ENCODE measurements around the gene ADAMTS15. TPM values are rescaled to one million over a fixed set of nuclear protein-coding genes. Genes with fewer than 3 reads are reported as not detected.
A peak's percentile ranks its signal among the peaks of the same experiment; 100 is the strongest.

Gene ADAMTS15
- total and polyA plus RNA-seq, 2 donors (not counting 3 experiments of a cell fraction or from before 2014, with no cell fraction given): 0.08 TPM; not detected in 1

DNA sequence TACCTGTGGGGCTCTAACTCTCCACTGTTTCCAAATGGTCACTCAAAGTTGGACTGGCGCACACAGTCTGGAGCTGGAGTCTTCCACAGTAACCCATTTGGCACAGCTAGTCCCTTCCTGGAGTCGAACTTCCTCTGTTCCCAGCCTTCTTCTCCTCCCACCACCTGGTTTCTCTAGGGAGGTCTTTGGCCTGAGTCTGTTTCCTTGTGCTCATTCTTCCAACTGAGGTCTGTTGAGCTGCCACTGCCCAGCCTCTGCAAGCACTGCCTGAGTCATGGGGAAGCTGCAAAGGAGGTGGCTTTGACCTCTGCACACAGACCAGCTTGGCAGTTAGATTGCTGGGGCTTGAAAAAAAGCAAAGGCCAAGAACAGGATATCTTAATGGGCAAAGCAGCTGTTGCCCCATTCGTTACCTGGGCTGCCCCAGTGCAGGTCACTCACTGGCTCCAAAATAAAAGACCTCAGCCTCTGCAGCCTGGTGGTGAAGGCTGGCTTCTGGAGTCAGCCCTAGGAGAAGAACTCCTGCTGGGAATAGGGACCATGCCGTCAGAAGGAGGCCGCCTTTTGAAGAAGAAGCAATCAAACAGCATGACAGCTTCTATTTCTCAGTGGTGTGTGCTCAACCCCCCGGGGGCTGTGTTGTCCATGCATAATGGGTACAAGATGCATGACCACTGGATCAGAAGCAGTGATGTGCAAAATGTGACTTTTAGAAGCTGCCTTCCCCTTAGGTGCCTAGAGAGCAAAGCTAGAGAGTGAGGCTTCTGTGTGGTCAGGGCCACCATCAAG is 3.0 kb downstream of the ADAMTS15 start:
- no peak overlapping the region for H2AFZ ChIP-seq (ENCODE audit: low read depth, low read length)
- peaks cover 27 to 34% of the 10 kb centered on the region in 2 experiments for H3K27me3 ChIP-seq (ENCODE audit: control insufficient read depth in 2 of 2, insufficient read depth in 2 of 2, low read length in 2 of 2)
- POLR2A ChIA-PET: no interaction called here
- no peaks in the 10 kb centered on the region for H3K9me1 ChIP-seq (replicated peaks; ENCODE audit: control insufficient read depth, extremely low read depth, insufficient read depth, low read length)
- H3K79me2 ChIP-seq (ENCODE audit: control insufficient read depth, insufficient read depth, low read length): no peaks in the 10 kb centered on the region
- dilution Hi-C loops (cut with MboI; ENCODE audit: extremely low pct_ligation_motif_present, low sequenced_read_pairs) (no loop called here), intact Hi-C loops (cut with micrococcal nuclease) (loop anchor here (5.0 kb wide), 1 partner anchor 181 kb away; no protein-coding TSS in a partner anchor)
- H3K36me3 ChIP-seq (ENCODE audit: control insufficient read depth in 2 of 2, extremely low read depth in 1 of 2, insufficient read depth in 2 of 2, low read length in 2 of 2): no peaks in the 10 kb centered on the region
- no peaks in the 10 kb centered on the region for H3K9me3 ChIP-seq (replicated peaks; ENCODE audit: control insufficient read depth, insufficient read depth, low read length)
- DNase-seq (ENCODE audit: low read depth, low spot score): no peak
- no peaks in the 10 kb centered on the region for H4K20me1 ChIP-seq (replicated peaks; ENCODE audit: control insufficient read depth, extremely low read depth, insufficient read depth, low read length)
- H3K9ac ChIP-seq (replicated peaks; ENCODE audit: extremely low read depth, insufficient read depth, low read length): no peak overlapping the region
- no peak overlapping the region for H3K27ac ChIP-seq (ENCODE audit: insufficient read depth, low read depth, low read length)
- H3K4me2 ChIP-seq (ENCODE audit: insufficient read depth, low read length): no peak overlapping the region
- TF ChIP-seq, protein P1, sequence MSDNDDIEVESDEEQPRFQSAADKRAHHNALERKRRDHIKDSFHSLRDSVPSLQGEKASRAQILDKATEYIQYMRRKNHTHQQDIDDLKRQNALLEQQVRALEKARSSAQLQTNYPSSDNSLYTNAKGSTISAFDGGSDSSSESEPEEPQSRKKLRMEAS (IDR thresholded peaks at IDR 0.05; ENCODE audit: insufficient read depth, insufficient read length): no peak
- no peak for TF ChIP-seq GATA2 (IDR thresholded peaks at IDR 0.05; ENCODE audit: insufficient read depth, insufficient read length, low read depth, low read length)
- peak; percentile 8 for TF ChIP-seq FOS (IDR thresholded peaks at IDR 0.05; ENCODE audit: borderline replicate concordance, insufficient read depth, low read length)
- no peak for TF ChIP-seq POLR2AphosphoS5 (IDR thresholded peaks at IDR 0.05; ENCODE audit: insufficient read depth, low read depth, low read length)
- TF ChIP-seq MYC (IDR thresholded peaks at IDR 0.05; ENCODE audit: low read depth, low read length): no peak
- TF ChIP-seq, protein P2, sequence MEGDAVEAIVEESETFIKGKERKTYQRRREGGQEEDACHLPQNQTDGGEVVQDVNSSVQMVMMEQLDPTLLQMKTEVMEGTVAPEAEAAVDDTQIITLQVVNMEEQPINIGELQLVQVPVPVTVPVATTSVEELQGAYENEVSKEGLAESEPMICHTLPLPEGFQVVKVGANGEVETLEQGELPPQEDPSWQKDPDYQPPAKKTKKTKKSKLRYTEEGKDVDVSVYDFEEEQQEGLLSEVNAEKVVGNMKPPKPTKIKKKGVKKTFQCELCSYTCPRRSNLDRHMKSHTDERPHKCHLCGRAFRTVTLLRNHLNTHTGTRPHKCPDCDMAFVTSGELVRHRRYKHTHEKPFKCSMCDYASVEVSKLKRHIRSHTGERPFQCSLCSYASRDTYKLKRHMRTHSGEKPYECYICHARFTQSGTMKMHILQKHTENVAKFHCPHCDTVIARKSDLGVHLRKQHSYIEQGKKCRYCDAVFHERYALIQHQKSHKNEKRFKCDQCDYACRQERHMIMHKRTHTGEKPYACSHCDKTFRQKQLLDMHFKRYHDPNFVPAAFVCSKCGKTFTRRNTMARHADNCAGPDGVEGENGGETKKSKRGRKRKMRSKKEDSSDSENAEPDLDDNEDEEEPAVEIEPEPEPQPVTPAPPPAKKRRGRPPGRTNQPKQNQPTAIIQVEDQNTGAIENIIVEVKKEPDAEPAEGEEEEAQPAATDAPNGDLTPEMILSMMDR (IDR thresholded peaks at IDR 0.05; ENCODE audit: extremely low read depth in 1 of 2, insufficient read depth in 1 of 2, low read depth in 1 of 2, low read length in 2 of 2): no peak
- no peak for TF ChIP-seq EZH2 (IDR thresholded peaks at IDR 0.05; ENCODE audit: borderline replicate concordance, low read depth, low read length, severe bottlenecking)
- no peak for TF ChIP-seq JUN (IDR thresholded peaks at IDR 0.05; ENCODE audit: borderline replicate concordance, insufficient read depth, insufficient read length, low read depth)
- no peak for TF ChIP-seq POLR2A (IDR thresholded peaks at IDR 0.05; ENCODE audit: low read depth, low read length)
- no peak for FAIRE-seq
- BruUV-seq (replicated peaks): no TSS peak
- CTCF ChIA-PET: interaction anchor here (0.6 to 1.5 kb wide), 4 partner anchors 16 to 411 kb away, joined by 3 to 6 read pairs (median 4); no protein-coding TSS in a partner anchor
- no peak overlapping the region for H3K4me3 ChIP-seq (replicated peaks in 1 of 3; ENCODE audit: insufficient read depth in 1 of 3, low read depth in 1 of 3, low read length in 3 of 3)
- no peaks in the 10 kb centered on the region for H3K4me1 ChIP-seq (ENCODE audit: control insufficient read depth, extremely low read depth, insufficient read depth, low read length)

Data from endothelial cell of umbilical vein (primary cell).